Stimulated activated CD4-positive, alpha-beta T cell treated with anti-CD3 and anti-CD28 coated beads, Interleukin-12 subunit alpha, Interleukin-12 subunit beta, amount 100 ng/mL, for 48 hours (primary cell): ENCODE data around the gene ZC3H10.
"Not testable (repeated sequence)": the region's sequence is repeated elsewhere in the genome, so short reads cannot be mapped to it uniquely, and the experiment has no call there.

Experiments
- DNase-seq, 3 donors: peaks; one replicate each; pipeline ENCODE4 v3.0.0-alpha.2; 2020; ENCODE audit warnings: low read depth in 2 of 3, low spot score in 1 of 3

ZC3H10 gene

GRCh38 chr12:56117778-56118687 lies at the start of gene ZC3H10:
Gene ZC3H10, plus strand, starts transcription at chr12:56118266. Its CDS starts 2,297 bp downstream, at chr12:56120563.
- DNase-seq = peak; percentile 97 to 99 (median 98)

GRCh38 chr12:56071648-56072047 lies 46.4 kb upstream of the ZC3H10 start:
- no peak for DNase-seq

GRCh38 chr12:56074396-56074795 lies 43.7 kb upstream of the ZC3H10 start:
- DNase-seq = no peak

- not testable (repeated sequence) for DNase-seq
Measured at GRCh38 chr12:56077966-56078365, 40.1 kb upstream of the ZC3H10 start.

GRCh38 chr12:56078427-56078826 lies 39.6 kb upstream of the ZC3H10 start:
- no peak for DNase-seq

GRCh38 chr12:56078931-56079722 lies 38.9 kb upstream of the ZC3H10 start:
- peak; percentile 11 to 52 (median 48) for DNase-seq

- DNase-seq = peak; percentile 37 to 69 (median 43)
Measured at GRCh38 chr12:56079723-56080555, 38.1 kb upstream of the ZC3H10 start, which contains the start of gene ERBB3. Gene ERBB3, plus strand, starts transcription at chr12:56080165. Its CDS starts 136 bp downstream, at chr12:56080301.

- DNase-seq = no peak
Measured at GRCh38 chr12:56080556-56081138, 37.4 kb upstream of the ZC3H10 start.

- no peak for DNase-seq
Measured at GRCh38 chr12:56081393-56082347, 36.4 kb upstream of the ZC3H10 start.

GRCh38 chr12:56082382-56082781 lies 35.7 kb upstream of the ZC3H10 start:
- no peak for DNase-seq

GRCh38 chr12:56082967-56083366 lies 35.1 kb upstream of the ZC3H10 start:
- no peak for DNase-seq

GRCh38 chr12:56084958-56085543 lies 33.0 kb upstream of the ZC3H10 start:
- DNase-seq = peak in 2 of 3 donors; percentile 16 to 20

- no peak for DNase-seq
Measured at GRCh38 chr12:56086096-56086495, 32.0 kb upstream of the ZC3H10 start.

- DNase-seq = no peak
Measured at GRCh38 chr12:56086608-56087007, 31.5 kb upstream of the ZC3H10 start.

- no peak for DNase-seq
Measured at GRCh38 chr12:56087220-56087619, 30.8 kb upstream of the ZC3H10 start.

- no peak for DNase-seq
Measured at GRCh38 chr12:56097738-56098137, 20.3 kb upstream of the ZC3H10 start.

GRCh38 chr12:56098592-56098991 lies 19.5 kb upstream of the ZC3H10 start:
- DNase-seq = no peak

GRCh38 chr12:56099787-56100186 lies 18.3 kb upstream of the ZC3H10 start:
- DNase-seq = no peak

GRCh38 chr12:56101045-56101444 lies 17.0 kb upstream of the ZC3H10 start:
- no peak for DNase-seq
